HepG2 (cell line): ENCODE measurements around the gene RCC1. TPM values are rescaled to one million over a fixed set of nuclear protein-coding genes. Genes with fewer than 3 reads are reported as not detected.
A peak's percentile ranks its signal among the peaks of the same experiment; 100 is the strongest.

ENCODE experiments used
- CREBL2 ChIP-seq: sonication (generic); formaldehyde crosslinking; IDR thresholded peaks from 2 replicates; pipeline ENCODE4 v1.8.1; 2023; ENCODE audit warnings: missing genetic modification reagents, mild to moderate bottlenecking, borderline replicate concordance
- ELF3 ChIP-seq: IDR thresholded peaks from 2 replicates; pipeline ENCODE4 v1.6.1; 2016; ENCODE audit warnings: missing genetic modification reagents, missing compliant biosample characterization
- ELF4 ChIP-seq: sonication (generic); formaldehyde crosslinking; IDR thresholded peaks from 2 replicates; pipeline ENCODE4 v1.5.0; 2020; ENCODE audit warnings: missing genetic modification reagents, mild to moderate bottlenecking, moderate library complexity, borderline replicate concordance
- EP300 ChIP-seq, 3 experiments: sonication (generic) in 1 of 3; formaldehyde crosslinking in 1 of 3; IDR thresholded peaks; 2 replicates each; pipeline versions ENCODE4 v1.5.1 to v1.6.1; 2011 to 2020; ENCODE audit warnings: low read depth in 2 of 3, low read length in 2 of 3, borderline replicate concordance in 1 of 3, improper control_type of control experiment in 1 of 3, mild to moderate bottlenecking in 1 of 3, missing genetic modification reagents in 1 of 3, moderate library complexity in 1 of 3
- GMEB2 ChIP-seq: IDR thresholded peaks from 2 replicates; pipeline ENCODE4 v1.6.1; 2016; ENCODE audit warnings: missing biosample characterization, missing genetic modification reagents, low read depth
- HOXA5 ChIP-seq: sonication (generic); formaldehyde crosslinking; IDR thresholded peaks from 2 replicates; pipeline ENCODE4 v1.4.0; 2020; ENCODE audit warnings: missing genetic modification reagents
- JARID2 ChIP-seq: sonication (generic); formaldehyde crosslinking; IDR thresholded peaks from 2 replicates; pipeline ENCODE4 v1.8.1; 2023; ENCODE audit warnings: missing genetic modification reagents, inconsistent platforms; ENCODE audit not compliant: insufficient replicate concordance
- MTA3 ChIP-seq: sonication (generic); formaldehyde crosslinking; IDR thresholded peaks from 2 replicates; pipeline ENCODE4 v1.4.0; 2020; ENCODE audit warnings: missing genetic modification reagents
- MXI1 ChIP-seq: IDR thresholded peaks from 3 replicates; pipeline ENCODE4 v1.6.1; 2012; ENCODE audit warnings: low read depth, low read length, inconsistent platforms, borderline replicate concordance
- NFIC ChIP-seq: IDR thresholded peaks from 2 replicates; pipeline ENCODE4 v1.6.1; 2012; ENCODE audit warnings: mild to moderate bottlenecking, low read length, inconsistent platforms
- PBX3 ChIP-seq: sonication (generic); formaldehyde crosslinking; IDR thresholded peaks from 2 replicates; pipeline ENCODE4 v1.8.1; 2023; ENCODE audit warnings: missing genetic modification reagents, inconsistent platforms, borderline replicate concordance
- SALL2 ChIP-seq: sonication (generic); formaldehyde crosslinking; IDR thresholded peaks from 2 replicates; pipeline ENCODE4 v1.8.1; 2023; ENCODE audit warnings: mild to moderate bottlenecking, missing genetic modification reagents, inconsistent platforms
- SRF ChIP-seq: IDR thresholded peaks from 2 replicates; pipeline ENCODE4 v1.6.1; 2011; ENCODE audit warnings: mild to moderate bottlenecking, low read depth, low read length, moderate library complexity
- TCF7L2 ChIP-seq: IDR thresholded peaks from 2 replicates; pipeline ENCODE4 v1.6.1; 2011; ENCODE audit warnings: mild to moderate bottlenecking, low read depth, low read length, moderate library complexity
- THAP11 ChIP-seq: IDR thresholded peaks from 2 replicates; pipeline ENCODE4 v1.6.1; 2016; ENCODE audit warnings: missing biosample characterization, missing genetic modification reagents
- ZBTB43 ChIP-seq: sonication (generic); formaldehyde crosslinking; conservative IDR thresholded peaks from 2 replicates; pipeline ENCODE4 v1.4.0; 2020; ENCODE audit warnings: missing genetic modification reagents
- ZNF205 ChIP-seq: IDR thresholded peaks from 2 replicates; pipeline ENCODE4 v1.6.1; 2018; ENCODE audit warnings: missing biosample characterization, missing genetic modification reagents
- ZNF3 ChIP-seq: IDR thresholded peaks from 2 replicates; pipeline ENCODE4 v1.7.0; 2017; ENCODE audit warnings: inconsistent platforms
- ZNF30 ChIP-seq: sonication (generic); formaldehyde crosslinking; IDR thresholded peaks from 2 replicates; pipeline ENCODE4 v1.5.0; 2020; ENCODE audit warnings: mild to moderate bottlenecking, missing genetic modification reagents
- ZNF331 ChIP-seq: sonication (generic); formaldehyde crosslinking; IDR thresholded peaks from 2 replicates; pipeline ENCODE4 v1.4.0; 2020; ENCODE audit warnings: missing genetic modification reagents
- polyA plus RNA-seq, 8 experiments: library from polyadenylated mRNA; depleted of rRNA in 3 of 8; stranded (reverse) in 7 of 8; unstranded in 1 of 8; fragments of >200 nt; fragmentation: Illumina TruSeq in 4 of 8; extraction: Trizol in 4 of 8; gene quantifications; 2 replicates each; pipeline versions ENCODE4 v1.2.1 to v1.2.3, GENCODE V29; 2011 to 2016; ENCODE audit warnings: low read depth in 4 of 8, missing spikeins in 1 of 8, mixed read lengths in 1 of 8; ENCODE audit not compliant: insufficient read depth in 1 of 8
- total RNA-seq, 5 experiments: library from RNA; depleted of rRNA; stranded (reverse); fragments of >200 nt; fragmentation: Illumina TruSeq; extraction: Trizol; gene quantifications; 2 replicates each; pipeline ENCODE4 v1.2.3, GENCODE V29; 2016; ENCODE audit warnings: low read depth in 1 of 5
- TF ChIP-seq, protein P1 (sequence below): sonication (generic); formaldehyde crosslinking; IDR thresholded peaks from 2 replicates; pipeline ENCODE4 v1.5.0; 2020; ENCODE audit warnings: mild to moderate bottlenecking, missing genetic modification reagents
- TF ChIP-seq, protein P2 (sequence below): IDR thresholded peaks from 2 replicates; pipeline ENCODE4 v1.6.1; 2018; ENCODE audit warnings: missing genetic modification reagents, mild to moderate bottlenecking, missing compliant biosample characterization

Gene RCC1
- total and polyA plus RNA-seq, 2 of the 13 experiments (the other 11 are each of a cell fraction or from before 2014, with no cell fraction given), result 47.2 to 80.8 TPM

- TF ChIP-seq PBX3 (CRISPR knock-in tag), result no peak
- no peak for TF ChIP-seq ZNF331 (CRISPR knock-in tag)
- no peak for TF ChIP-seq THAP11
- TF ChIP-seq ZNF205 (CRISPR knock-in tag), result peak; percentile 15; the same call in 1 of the 2 replicates
- TF ChIP-seq CREBL2 (CRISPR knock-in tag), result no peak; the same call in 1 of the 2 replicates
- TF ChIP-seq ZNF30 (CRISPR knock-in tag), result no peak
- TF ChIP-seq, protein P1, sequence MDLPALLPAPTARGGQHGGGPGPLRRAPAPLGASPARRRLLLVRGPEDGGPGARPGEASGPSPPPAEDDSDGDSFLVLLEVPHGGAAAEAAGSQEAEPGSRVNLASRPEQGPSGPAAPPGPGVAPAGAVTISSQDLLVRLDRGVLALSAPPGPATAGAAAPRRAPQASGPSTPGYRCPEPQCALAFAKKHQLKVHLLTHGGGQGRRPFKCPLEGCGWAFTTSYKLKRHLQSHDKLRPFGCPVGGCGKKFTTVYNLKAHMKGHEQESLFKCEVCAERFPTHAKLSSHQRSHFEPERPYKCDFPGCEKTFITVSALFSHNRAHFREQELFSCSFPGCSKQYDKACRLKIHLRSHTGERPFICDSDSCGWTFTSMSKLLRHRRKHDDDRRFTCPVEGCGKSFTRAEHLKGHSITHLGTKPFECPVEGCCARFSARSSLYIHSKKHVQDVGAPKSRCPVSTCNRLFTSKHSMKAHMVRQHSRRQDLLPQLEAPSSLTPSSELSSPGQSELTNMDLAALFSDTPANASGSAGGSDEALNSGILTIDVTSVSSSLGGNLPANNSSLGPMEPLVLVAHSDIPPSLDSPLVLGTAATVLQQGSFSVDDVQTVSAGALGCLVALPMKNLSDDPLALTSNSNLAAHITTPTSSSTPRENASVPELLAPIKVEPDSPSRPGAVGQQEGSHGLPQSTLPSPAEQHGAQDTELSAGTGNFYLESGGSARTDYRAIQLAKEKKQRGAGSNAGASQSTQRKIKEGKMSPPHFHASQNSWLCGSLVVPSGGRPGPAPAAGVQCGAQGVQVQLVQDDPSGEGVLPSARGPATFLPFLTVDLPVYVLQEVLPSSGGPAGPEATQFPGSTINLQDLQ (CRISPR knock-in tag), result no peak
- TF ChIP-seq MXI1, result no peak
- no peak for TF ChIP-seq ELF3 (CRISPR knock-in tag)
- TF ChIP-seq, protein P2, sequence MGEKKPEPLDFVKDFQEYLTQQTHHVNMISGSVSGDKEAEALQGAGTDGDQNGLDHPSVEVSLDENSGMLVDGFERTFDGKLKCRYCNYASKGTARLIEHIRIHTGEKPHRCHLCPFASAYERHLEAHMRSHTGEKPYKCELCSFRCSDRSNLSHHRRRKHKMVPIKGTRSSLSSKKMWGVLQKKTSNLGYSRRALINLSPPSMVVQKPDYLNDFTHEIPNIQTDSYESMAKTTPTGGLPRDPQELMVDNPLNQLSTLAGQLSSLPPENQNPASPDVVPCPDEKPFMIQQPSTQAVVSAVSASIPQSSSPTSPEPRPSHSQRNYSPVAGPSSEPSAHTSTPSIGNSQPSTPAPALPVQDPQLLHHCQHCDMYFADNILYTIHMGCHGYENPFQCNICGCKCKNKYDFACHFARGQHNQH (CRISPR knock-in tag), result no peak
- TF ChIP-seq EP300 (IDR thresholded peaks at IDR 0.05; ENCODE audit: low read depth in 2 of 2, low read length in 2 of 2), result peak in 1 of 2 experiments; percentile 19; a peak in 1 of 4 replicates
- no peak for TF ChIP-seq EP300 (CRISPR knock-in tag; IDR thresholded peaks at IDR 0.05; ENCODE audit: borderline replicate concordance)
- TF ChIP-seq JARID2 (CRISPR knock-in tag), result no peak
- no peak for TF ChIP-seq TCF7L2
- no peak for TF ChIP-seq ZNF3 (CRISPR knock-in tag)
- no peak for TF ChIP-seq GMEB2 (CRISPR knock-in tag)
- 0 out of 2 replicates have a peak, but pooled peaks have one; percentile 6 for TF ChIP-seq HOXA5 (CRISPR knock-in tag)
- peak; percentile 13; the same call in 1 of the 2 replicates for TF ChIP-seq SALL2 (CRISPR knock-in tag)
- no peak for TF ChIP-seq MTA3 (CRISPR knock-in tag)
- TF ChIP-seq ZBTB43 (CRISPR knock-in tag), result no peak
- TF ChIP-seq NFIC, result peak; percentile 39; the same call in 1 of the 2 replicates
- no peak for TF ChIP-seq ELF4 (CRISPR knock-in tag)
- TF ChIP-seq SRF, result no peak
These were observed 4.6 kb downstream of the RCC1 start (continued) for GRCh38 chr1:28510273-28510969.
